Sigmoid colon (tissue), 7 donors: Measurements from ENCODE around the gene PITX1. TPM values are rescaled to one million over a fixed set of nuclear protein-coding genes. Genes with fewer than 3 reads are reported as not detected.
A peak's percentile ranks its signal among the peaks of the same experiment; 100 is the strongest.

ENCODE experiments used
- DNase-seq: peaks from one replicate; pipeline ENCODE4 v3.0.0-alpha.2; 2019
- H3K27ac ChIP-seq, 4 donors: fragments of 200-600 bp; sonication (generic); one replicate each; pipeline ENCODE4 v1.5.1; 2016 to 2019; ENCODE audit warnings: mild to moderate bottlenecking in 1 of 4
- H3K27me3 ChIP-seq, 3 donors: fragments of 200-600 bp; sonication (generic); one replicate each; pipeline ENCODE4 v1.5.1; 2019; ENCODE audit warnings: mild to moderate bottlenecking in 1 of 3
- H3K36me3 ChIP-seq, 4 donors: fragments of 200-600 bp; sonication (generic); one replicate each; pipeline ENCODE4 v1.5.1; 2016 to 2019
- H3K4me1 ChIP-seq, 4 donors: fragments of 200-600 bp; sonication (generic); one replicate each; pipeline ENCODE4 v1.5.1; 2017 to 2019
- H3K4me3 ChIP-seq, 4 donors: fragments of 200-600 bp; sonication (generic); one replicate each; pipeline ENCODE4 v1.5.1; 2017 to 2019; ENCODE audit warnings: mild to moderate bottlenecking in 2 of 4, moderate library complexity in 1 of 4
- H3K9me3 ChIP-seq, 4 donors: fragments of 200-600 bp in 3 of 4; sonication (generic) in 3 of 4; one replicate each; pipeline versions ENCODE4 v1.5.1 to v1.6.1; 2013 to 2019
- CTCF ChIP-seq, 4 experiments: fragments of 450-650 bp in 3 of 4; fragments of 200-600 bp in 1 of 4; IDR thresholded peaks; one replicate each; pipeline ENCODE4 v1.5.1; 2016 to 2019; ENCODE audit warnings: antibody characterized with exemption in 4 of 4, mild to moderate bottlenecking in 3 of 4, moderate library complexity in 2 of 4
- EP300 ChIP-seq, 4 donors: sonication (generic); formaldehyde crosslinking; IDR thresholded peaks; one replicate each; pipeline ENCODE4 v1.6.1; 2017; ENCODE audit warnings: antibody characterized with exemption in 4 of 4
- POLR2A ChIP-seq, 2 donors: fragments of 450-650 bp; IDR thresholded peaks; one replicate each; pipeline ENCODE4 v1.6.1; 2016; ENCODE audit warnings: antibody characterized with exemption in 2 of 2, mild to moderate bottlenecking in 2 of 2, moderate library complexity in 2 of 2
- POLR2AphosphoS5 ChIP-seq, 4 donors: sonication (generic); formaldehyde crosslinking; IDR thresholded peaks; one replicate each; pipeline ENCODE4 v1.6.1; 2017; ENCODE audit warnings: antibody characterized with exemption in 4 of 4
- WGBS, 2 donors: extraction: QIAGEN DNeasy Blood & Tissue Kit; methylation state at CpG; one replicate each; pipeline ENCODE4 v1.1.7; 2013; 5-methylcytosine and 5-hydroxymethylcytosine counted together
- intact Hi-C: fragments of 100-400 bp; cut with DNase I; formaldehyde crosslinking; loops from one replicate; pipeline ENCODE4 v1.15.1; 2023
- polyA plus RNA-seq, 3 donors: library from polyadenylated mRNA; stranded (reverse); fragments of 200-250 nt; gene quantifications; one replicate each; pipeline ENCODE4 v1.2.3, GENCODE V29; 2013
- total RNA-seq, 4 donors: library from RNA; depleted of rRNA; stranded (reverse); fragments of >200 nt; gene quantifications; one replicate each; pipeline ENCODE4 v1.1.0, GENCODE V29; 2016
- donor health status: healthy with polysubstance abuse.
- donor health status: Bipolar disorder and iron deficiency.
- donor health status: healthy.

Gene PITX1
- total and polyA plus RNA-seq, 7 donors = 1.6 to 7.2 (median 5.8) TPM

GRCh38 chr5:135063056-135063445, 29.0 kb upstream of the PITX1 start:
- TF ChIP-seq CTCF (IDR thresholded peaks at IDR 0.05) (no peak), POLR2AphosphoS5 (IDR thresholded peaks at IDR 0.05) (no peak), EP300 (IDR thresholded peaks at IDR 0.05) (no peak), POLR2A (IDR thresholded peaks at IDR 0.05) (no peak)
- Histone ChIP-seq H3K36me3 (no peaks in the 10 kb centered on the region), H3K4me3 (no peak overlapping the region), H3K4me1 (peaks cover 0 to 10% (median 9%) of the 10 kb centered on the region in 4 donors), H3K27me3 (no peaks in the 10 kb centered on the region), H3K27ac (no peak overlapping the region), H3K9me3 (no peaks in the 10 kb centered on the region)
- intact Hi-C loops = no loop called here
- WGBS, 2 donors = 92 to 94% methylated on average over 8 of the region's 8 CpGs
- peak; percentile 36 for DNase-seq

GRCh38 chr5:135062216-135063055, 28.4 kb upstream of the PITX1 start:
- H3K4me1 ChIP-seq = peaks cover 0 to 10% (median 9%) of the 10 kb centered on the region in 4 donors
- peak; percentile 55 for DNase-seq
- H3K27ac ChIP-seq = no peak overlapping the region
- TF ChIP-seq EP300 (IDR thresholded peaks at IDR 0.05) (no peak), POLR2A (IDR thresholded peaks at IDR 0.05) (no peak), POLR2AphosphoS5 (IDR thresholded peaks at IDR 0.05) (no peak), CTCF (IDR thresholded peaks at IDR 0.05) (no peak)
- H3K27me3 ChIP-seq = no peaks in the 10 kb centered on the region
- intact Hi-C loops = no loop called here
- no peaks in the 10 kb centered on the region for H3K36me3 ChIP-seq
- no peak overlapping the region for H3K4me3 ChIP-seq
- H3K9me3 ChIP-seq = no peaks in the 10 kb centered on the region
- 78 to 80% methylated on average over 17 of the region's 17 CpGs for whole genome bisulfite sequencing, 2 donors

- Histone ChIP-seq H3K27ac (no peak overlapping the region), H3K27me3 (no peaks in the 10 kb centered on the region), H3K36me3 (no peaks in the 10 kb centered on the region), H3K4me1 (peaks cover 0 to 10% (median 8%) of the 10 kb centered on the region in 4 donors), H3K9me3 (no peaks in the 10 kb centered on the region), H3K4me3 (no peak overlapping the region)
- WGBS, 2 donors = 92 to 94% methylated on average over 6 of the region's 6 CpGs
- TF ChIP-seq EP300 (IDR thresholded peaks at IDR 0.05) (no peak), CTCF (IDR thresholded peaks at IDR 0.05) (no peak), POLR2AphosphoS5 (IDR thresholded peaks at IDR 0.05) (no peak)
- peak; percentile 50 for DNase-seq
- intact Hi-C loops = no loop called here
These were observed 27.0 kb upstream of the PITX1 start for GRCh38 chr5:135061001-135061400.

GRCh38 chr5:135060021-135060420, 26.0 kb upstream of the PITX1 start:
- peaks cover 0 to 2% (median 0%) of the 10 kb centered on the region in 4 donors for H3K4me1 ChIP-seq
- H3K9me3 ChIP-seq = no peaks in the 10 kb centered on the region
- no peak overlapping the region for H3K4me3 ChIP-seq
- H3K36me3 ChIP-seq = no peaks in the 10 kb centered on the region
- TF ChIP-seq POLR2A (IDR thresholded peaks at IDR 0.05) (no peak), EP300 (IDR thresholded peaks at IDR 0.05) (no peak), CTCF (IDR thresholded peaks at IDR 0.05) (no peak), POLR2AphosphoS5 (IDR thresholded peaks at IDR 0.05) (no peak)
- 74 to 76% methylated on average over 3 of the region's 3 CpGs for WGBS, 2 donors
- DNase-seq = peak; percentile 38
- H3K27me3 ChIP-seq = no peaks in the 10 kb centered on the region
- intact Hi-C loops = no loop called here
- no peak overlapping the region for H3K27ac ChIP-seq
